ENCODE data around the gene DCTPP1. TPM values are rescaled to one million over a fixed set of nuclear protein-coding genes. Genes with fewer than 3 reads are reported as not detected.

Gene DCTPP1
- total and polyA plus RNA-seq, 9 of the 15 experiments (the other 6 are each of a cell fraction or from before 2014, with no cell fraction given) = 45.0 to 132 (median 80.6) TPM

GRCh38 chr16:30407102-30407803, 22.6 kb downstream of the DCTPP1 start, which contains the start of gene ZNF771 (continued):
- peak; percentile 89 for TF ChIP-seq USF2 (CRISPR knock-in tag; IDR thresholded peaks at IDR 0.05)
- TF ChIP-seq EP300 (IDR thresholded peaks at IDR 0.05; ENCODE audit: low read length) = no peak
- TF ChIP-seq RBBP5 (IDR thresholded peaks at IDR 0.05; ENCODE audit: borderline replicate concordance, insufficient read depth, low read length, poor library complexity, severe bottlenecking) = no peak
- TF ChIP-seq PURB (CRISPR knock-in tag; IDR thresholded peaks at IDR 0.05; ENCODE audit: low read depth) = no peak
- peak; percentile 46; the same call in 1 of the 2 replicates for TF ChIP-seq MBD2 (IDR thresholded peaks at IDR 0.05; ENCODE audit: borderline replicate concordance, low read depth)
- TF ChIP-seq PTBP1 (IDR thresholded peaks at IDR 0.05; ENCODE audit: low read depth, low read length) = no peak
- no peak for TF ChIP-seq PHB2 (IDR thresholded peaks at IDR 0.05; ENCODE audit: low read depth)
- TF ChIP-seq ZNF589 (CRISPR knock-in tag; IDR thresholded peaks at IDR 0.05; ENCODE audit: low read depth) = no peak
- TF ChIP-seq FOXK2 (conservative IDR thresholded peaks at IDR 0.05 in 1 of 2, IDR thresholded peaks at IDR 0.05 in 1 of 2; ENCODE audit: low read depth in 2 of 2) = peak; percentile 58 to 75; a peak in 3 of 4 replicates
- no peak for TF ChIP-seq JUNB (CRISPR knock-in tag; conservative IDR thresholded peaks at IDR 0.05)
- no peak for TF ChIP-seq RBM15 (IDR thresholded peaks at IDR 0.05; ENCODE audit: insufficient read depth, low read length)
- no peak for TF ChIP-seq NR2C2 (CRISPR knock-in tag; IDR thresholded peaks at IDR 0.05)
- TF ChIP-seq NR2C2 (tag; IDR thresholded peaks at IDR 0.05) = 0 out of 2 replicates have a peak, but pooled peaks have one; percentile 24
- TF ChIP-seq JUN (IDR thresholded peaks at IDR 0.05; ENCODE audit: borderline replicate concordance, low read depth, low read length) = peak; percentile 39; the same call in 1 of the 2 replicates
- 0 out of 2 replicates have a peak, but pooled peaks have one; percentile 35 for TF ChIP-seq JUN (CRISPR knock-in tag; IDR thresholded peaks at IDR 0.05; ENCODE audit: borderline replicate concordance)
- TF ChIP-seq AFF1 (IDR thresholded peaks at IDR 0.05; ENCODE audit: low read depth in 1 of 2, partially characterized antibody in 2 of 2) = peak in 1 of 2 experiments; percentile 40
- no peak for TF ChIP-seq ZNF740 (CRISPR knock-in tag; IDR thresholded peaks at IDR 0.05)
- no peak; a peak in 1 of 4 replicates for TF ChIP-seq ZNF740 (tag; IDR thresholded peaks at IDR 0.05)
- TF ChIP-seq ETS1 (conservative IDR thresholded peaks at IDR 0.05; ENCODE audit: control insufficient read depth, low read depth, low read length) = peak; percentile 73
- TF ChIP-seq NCOA4 (IDR thresholded peaks at IDR 0.05; ENCODE audit: partially characterized antibody) = no peak
- no peak for TF ChIP-seq MCM2 (IDR thresholded peaks at IDR 0.05; ENCODE audit: low read depth)

Measured in K562 (cell line).